ENCODE results near the gene DNTT. TPM values are rescaled to one million over a fixed set of nuclear protein-coding genes. Genes with fewer than 3 reads are reported as not detected.

The DNTT gene
- total and polyA plus RNA-seq, 2 experiments from 2014 or later, result not detected

GRCh38 chr10:96295475-96295874, 8.8 kb upstream of the DNTT start (continued):
- no peak for TF ChIP-seq ZNF462 (CRISPR knock-in tag; IDR thresholded peaks at IDR 0.05)
- no peak for TF ChIP-seq NANOG (IDR thresholded peaks at IDR 0.05; ENCODE audit: borderline replicate concordance)

- Mint-ChIP-seq H3K27me3 (ENCODE audit: insufficient read depth, low read depth, poor library complexity) (peaks cover 6% of the 10 kb centered on the region), H3K4me1 (peaks cover 15% of the 10 kb centered on the region), H3K4me3 (no peak overlapping the region), H3K36me3 (ENCODE audit: low read depth) (no peaks in the 10 kb centered on the region), H3K9me3 (no peaks in the 10 kb centered on the region), H3K27ac (no peak overlapping the region)
- Histone ChIP-seq H2AFZ (no peak overlapping the region; the same call in 1 of the 2 replicates), H3K4me1 (ENCODE audit: insufficient read depth) (no peaks in the 10 kb centered on the region; the same call in none of the 2 replicates), H3K9me2 (ENCODE audit: insufficient read depth) (no peaks in the 10 kb centered on the region), H3K36me3 (ENCODE audit: insufficient read depth) (no peaks in the 10 kb centered on the region), H3K27me3 (ENCODE audit: insufficient read depth) (no peaks in the 10 kb centered on the region), H3K27ac (ENCODE audit: low read depth) (no peak overlapping the region), H3K79me2 (replicated peaks; ENCODE audit: insufficient read depth) (no peaks in the 10 kb centered on the region), H3K4me2 (no peak overlapping the region), H3K4me3 (no peak overlapping the region), H4K20me1 (replicated peaks; ENCODE audit: insufficient read depth) (no peaks in the 10 kb centered on the region), H3F3A (replicated peaks; ENCODE audit: low read depth) (no peaks in the 10 kb centered on the region)
- DNase-seq (ENCODE audit: low spot score) (no peak), ATAC-seq (no peak)
- no peak for TF ChIP-seq EZH2 (IDR thresholded peaks at IDR 0.05; ENCODE audit: low read depth, unreplicated experiment)
- no peak for TF ChIP-seq ZNF114 (CRISPR knock-in tag; IDR thresholded peaks at IDR 0.05)
- no peak for TF ChIP-seq EZH2phosphoT487 (IDR thresholded peaks at IDR 0.05; ENCODE audit: unreplicated experiment)
- TF ChIP-seq CREB1 (CRISPR knock-in tag; IDR thresholded peaks at IDR 0.05; ENCODE audit: low read depth), result no peak
- TF ChIP-seq CTCF (conservative IDR thresholded peaks at IDR 0.05; ENCODE audit: low read depth in 2 of 2), result no peak
Observed at GRCh38 chr10:96297486-96297885, 6.7 kb upstream of the DNTT start.

All from GM23338 (cell line).